GM19043 (cell line): ENCODE data around the gene SALL1.

Experiments
- ATAC-seq: cut with Tn5 transposase; IDR thresholded peaks from one replicate; pipeline ENCODE4 v1.9.1; 2021; ENCODE audit warnings: low read depth; ENCODE audit not compliant: unreplicated experiment

SALL1 gene

GRCh38 chr16:51150888-51151320 lies at the start of gene SALL1:
Gene SALL1, minus strand, starts transcription at chr16:51151270. Its CDS starts 29 bp downstream, at chr16:51151241.
- no peak for ATAC-seq

- no peak for ATAC-seq
Measured at GRCh38 chr16:51200793-51201192, 49.7 kb upstream of the SALL1 start.

DNA sequence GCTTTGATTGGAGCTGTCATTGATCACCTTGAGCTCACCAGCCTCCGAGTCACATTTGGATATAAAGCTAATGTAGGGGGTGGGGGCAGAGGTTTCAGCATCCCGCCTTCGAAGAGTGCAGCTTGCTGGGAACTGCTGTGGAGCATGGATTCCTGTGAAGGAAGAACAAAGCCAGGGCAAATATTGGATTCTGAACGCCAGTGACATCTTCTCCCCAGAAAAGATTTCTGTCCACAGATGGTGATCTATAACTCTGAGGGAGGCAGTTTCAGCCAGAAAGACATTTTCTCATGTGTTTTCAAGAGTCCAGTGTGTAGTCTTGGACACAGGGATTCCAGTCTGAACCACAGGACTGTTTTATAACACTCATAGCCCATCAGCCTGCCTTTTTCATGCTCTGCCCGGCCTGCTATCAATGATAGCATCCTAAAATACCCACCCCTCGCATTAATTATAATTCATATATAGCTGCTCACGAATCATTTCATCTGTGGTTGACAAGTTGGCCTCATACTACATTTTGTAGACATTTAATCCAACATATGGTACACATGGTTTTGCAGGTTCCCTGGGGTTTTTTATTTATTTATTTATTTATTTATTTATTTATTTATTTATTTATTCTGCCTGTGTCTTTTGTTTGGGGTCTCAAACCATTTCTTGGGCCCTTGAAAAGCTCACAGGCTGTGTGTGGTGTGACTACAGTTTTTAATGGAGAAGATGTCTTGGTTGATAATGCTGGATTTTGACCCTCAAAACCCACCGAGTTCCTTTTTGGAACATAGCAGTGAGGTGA lies 47.1 kb upstream of the SALL1 start:
- no peak for ATAC-seq

DNA sequence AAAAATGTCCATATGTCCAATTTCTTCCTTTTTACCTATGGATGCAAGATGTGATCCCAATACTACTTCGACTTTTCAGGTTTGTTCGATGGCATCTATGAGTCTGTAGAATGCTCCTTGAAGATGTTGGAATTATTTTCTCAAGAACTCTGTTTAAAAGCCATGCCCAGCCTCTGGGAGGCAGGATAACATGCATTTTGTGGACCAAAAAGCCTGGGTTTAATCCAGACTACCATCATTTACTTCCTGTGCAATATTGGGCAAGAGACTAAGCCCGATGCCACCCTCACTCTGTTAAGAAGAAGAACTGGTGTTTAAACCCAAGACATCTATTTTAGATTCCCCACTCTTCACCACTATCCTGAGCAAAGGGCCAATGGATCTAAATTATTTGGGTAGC lies 42.8 kb upstream of the SALL1 start:
- ATAC-seq: no peak

GRCh38 chr16:51184702-51185433 lies 33.8 kb upstream of the SALL1 start:
- ATAC-seq: no peak

GRCh38 chr16:51181503-51181811 lies 30.4 kb upstream of the SALL1 start:
- ATAC-seq: no peak

DNA sequence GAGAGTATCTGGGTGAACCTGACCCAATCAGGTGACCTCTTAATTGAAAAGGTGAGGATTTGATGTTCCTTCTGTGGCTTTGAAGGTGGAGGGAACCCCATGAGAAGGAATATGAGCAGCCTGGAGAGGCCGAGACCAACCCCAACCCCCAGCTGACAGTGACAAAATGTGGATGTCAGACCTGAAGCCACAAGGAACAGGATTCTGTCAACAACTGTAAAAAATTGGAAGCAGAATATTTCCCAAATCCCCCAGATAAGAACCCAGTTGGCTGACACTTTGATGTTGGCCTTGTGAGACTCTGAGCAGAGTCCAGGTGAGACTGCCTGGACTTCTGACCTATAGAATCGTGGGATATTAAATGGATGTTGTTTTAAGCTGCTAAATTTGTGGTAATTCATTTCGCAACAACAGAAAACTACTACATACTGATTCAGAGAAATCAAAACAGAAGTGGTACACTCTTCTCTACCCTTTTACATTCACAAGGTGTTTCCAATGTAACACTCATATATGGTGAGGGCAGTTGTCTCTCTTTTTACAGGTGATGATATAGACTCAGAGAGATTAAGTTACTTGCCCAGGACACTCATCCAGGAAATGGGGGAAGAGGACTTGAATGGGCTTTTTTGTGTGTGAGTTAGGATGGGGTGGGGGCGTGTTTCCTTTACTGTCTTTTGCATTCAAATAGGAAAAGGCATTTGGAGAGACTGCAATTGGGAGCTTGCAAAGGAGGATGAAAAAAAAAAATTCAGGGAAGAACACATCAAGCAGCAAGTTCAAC lies 29.8 kb upstream of the SALL1 start:
- no peak for ATAC-seq

- no peak for ATAC-seq
Measured at GRCh38 chr16:51175081-51175480, 24.0 kb upstream of the SALL1 start.

DNA sequence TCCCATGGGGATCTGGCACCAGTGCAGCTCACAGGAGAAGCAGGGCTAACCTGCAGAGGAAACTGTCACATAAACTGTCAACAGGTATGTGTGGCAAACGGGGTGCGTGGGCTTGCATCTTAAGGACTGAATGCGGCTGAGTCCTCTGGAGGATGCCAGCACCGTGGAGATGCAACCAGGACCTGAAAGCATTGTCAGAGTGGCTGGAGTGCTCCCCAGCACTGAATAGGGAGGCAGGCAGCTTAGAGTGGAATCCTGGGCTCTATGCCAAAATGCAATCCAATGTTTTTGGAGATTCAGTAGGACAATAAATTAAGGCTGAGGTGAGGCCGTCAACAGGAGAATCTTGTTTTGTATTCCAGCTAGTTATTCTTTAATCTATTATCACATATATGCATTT lies 21.3 kb upstream of the SALL1 start:
- ATAC-seq: no peak

GRCh38 chr16:51168755-51169154 lies 17.7 kb upstream of the SALL1 start:
- no peak for ATAC-seq

DNA sequence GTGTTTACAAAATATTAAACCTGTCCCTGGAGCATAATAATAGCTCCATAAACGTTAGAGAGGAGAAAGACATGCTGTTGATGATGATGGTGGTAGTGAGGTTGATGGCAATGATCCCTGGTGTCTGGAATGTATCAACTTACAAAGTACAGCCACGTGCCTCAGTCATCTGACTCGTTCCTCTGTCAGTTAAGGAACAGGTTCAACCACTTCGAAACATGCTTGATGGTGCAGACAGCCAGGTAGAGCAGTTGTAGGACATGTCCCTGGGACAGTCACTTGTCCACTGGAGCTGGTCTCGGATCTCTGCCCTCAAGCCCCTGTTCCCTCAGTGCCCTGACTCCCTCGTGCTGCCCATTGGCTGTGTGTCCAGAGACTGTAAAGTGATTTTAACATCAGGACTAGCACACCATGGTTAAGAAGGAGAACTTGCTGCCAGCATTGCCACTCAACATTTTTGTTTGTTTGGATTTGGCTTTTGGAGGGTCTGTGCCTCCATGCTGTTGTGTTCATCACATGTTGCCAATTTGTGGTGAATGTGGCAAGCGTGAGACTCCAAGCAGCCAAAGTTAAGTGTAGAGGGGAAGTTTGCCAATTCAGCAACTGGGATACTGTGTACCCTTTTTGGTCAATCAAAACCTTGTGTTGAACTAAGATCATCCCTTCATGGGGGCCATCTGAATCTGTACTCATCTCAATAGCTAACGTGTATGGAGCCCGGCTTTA lies 16.3 kb upstream of the SALL1 start:
- no peak for ATAC-seq

DNA sequence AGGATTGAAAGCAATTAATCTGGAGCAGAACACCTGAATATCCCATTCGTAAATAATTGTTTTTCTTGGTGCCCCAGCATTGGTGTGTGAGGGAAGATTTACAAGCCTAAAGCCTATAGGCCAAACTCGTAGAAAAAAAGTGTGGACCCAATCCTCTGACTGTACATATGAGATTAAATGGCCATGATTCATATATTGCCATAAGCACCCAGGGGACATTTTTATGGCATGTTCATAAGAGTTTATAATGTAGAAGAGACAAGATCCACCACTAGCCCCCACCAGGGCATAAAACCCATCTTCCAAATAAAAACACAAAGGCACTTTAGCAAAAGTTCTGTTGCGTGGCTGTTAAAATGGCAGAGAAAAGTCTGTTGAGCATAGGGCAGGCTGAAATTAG lies 15.5 kb upstream of the SALL1 start:
- no peak for ATAC-seq

DNA sequence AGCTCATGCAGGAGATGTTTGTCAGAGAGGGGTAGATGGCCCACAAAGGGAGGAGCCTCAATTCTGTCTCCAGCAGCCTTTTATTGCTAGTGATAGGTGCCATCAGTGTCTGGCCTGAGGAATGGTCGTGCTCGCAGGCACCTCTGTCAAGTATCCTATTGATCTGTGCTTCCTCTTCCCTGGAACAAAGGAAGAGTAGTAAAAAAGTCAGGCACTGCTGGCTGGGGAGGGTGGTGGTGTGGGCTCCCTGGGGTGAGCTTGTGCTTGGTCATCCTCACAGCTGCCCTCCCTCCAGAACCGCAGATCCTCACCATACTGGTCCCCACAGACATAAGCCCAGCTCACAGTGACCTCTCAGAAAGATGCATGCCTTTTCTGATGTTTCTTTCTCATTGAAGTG lies 15.0 kb upstream of the SALL1 start:
- ATAC-seq: no peak

DNA sequence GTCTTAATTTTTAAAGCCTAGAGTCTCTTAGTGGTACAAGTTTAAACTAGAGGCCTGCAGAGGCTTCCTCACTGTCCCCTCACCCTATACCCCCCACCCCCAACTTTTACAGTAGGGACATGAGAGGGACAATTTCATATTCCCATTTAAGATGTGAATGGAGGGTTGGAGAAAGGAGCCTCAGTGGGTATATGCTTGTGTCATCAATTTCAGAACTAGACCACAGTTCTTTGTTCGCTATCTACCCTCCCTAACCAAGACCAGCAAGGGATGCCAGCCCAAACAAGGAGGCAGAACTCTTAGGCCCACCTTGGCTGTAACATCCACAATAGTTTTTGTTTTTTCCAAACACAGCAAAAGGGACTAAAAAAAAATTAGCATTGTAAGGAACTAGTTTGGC lies 14.0 kb upstream of the SALL1 start:
- ATAC-seq: no peak

GRCh38 chr16:51164574-51164973 lies 13.5 kb upstream of the SALL1 start:
- ATAC-seq: no peak

DNA sequence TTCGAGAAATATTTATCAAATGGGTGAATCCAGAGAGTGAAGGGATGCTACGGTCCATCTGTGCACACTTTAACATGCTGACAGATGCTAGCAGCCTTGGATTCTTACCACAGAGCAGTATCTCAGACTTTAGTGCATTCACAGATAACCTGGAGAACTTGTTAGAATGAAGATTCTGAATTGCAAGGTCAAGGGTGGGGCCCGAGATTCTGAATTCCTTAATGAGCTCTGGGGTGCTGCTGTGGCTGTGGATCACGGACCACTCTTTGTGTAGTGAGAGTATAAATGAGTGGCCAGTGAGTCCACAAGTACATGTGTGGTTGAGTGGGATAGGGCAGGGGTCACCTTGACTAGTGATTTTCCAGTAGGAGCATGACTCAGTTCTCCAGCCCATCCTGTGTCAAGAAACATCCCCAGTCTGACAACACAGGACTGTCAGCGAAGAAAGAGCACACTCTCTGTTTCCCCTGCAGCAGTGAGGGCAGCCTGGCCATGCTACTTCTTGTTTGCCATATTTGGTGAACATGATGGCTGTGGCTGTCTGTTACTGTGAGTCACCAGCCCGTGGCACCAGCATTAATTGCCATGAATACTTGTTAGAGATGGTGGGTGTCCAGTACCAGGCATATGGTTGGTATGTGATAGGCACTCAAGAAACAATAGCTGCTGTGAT lies 13.0 kb upstream of the SALL1 start:
- ATAC-seq: no peak

- ATAC-seq: no peak
Measured at GRCh38 chr16:51163366-51163765, 12.3 kb upstream of the SALL1 start.

GRCh38 chr16:51161440-51162195 lies 10.5 kb upstream of the SALL1 start:
- ATAC-seq: no peak

DNA sequence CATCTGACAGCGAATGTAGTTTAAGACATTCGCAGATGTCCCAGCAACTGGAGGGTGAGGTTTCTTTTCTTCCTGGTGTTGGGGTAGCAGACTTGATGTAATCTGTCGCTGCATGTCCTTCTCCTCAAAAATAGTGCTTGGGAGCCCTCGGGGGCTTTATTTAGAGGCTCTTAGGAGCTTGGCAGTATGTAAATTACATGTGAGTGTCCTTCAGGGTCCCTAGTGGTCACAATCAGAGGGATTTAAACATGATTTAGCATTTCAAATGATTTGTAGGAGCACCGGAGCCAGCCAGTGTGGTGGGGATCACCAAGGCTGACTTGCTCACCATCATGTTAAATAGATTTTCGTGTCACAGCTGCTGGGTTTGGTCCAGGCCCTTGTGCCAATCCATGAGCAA lies 8.8 kb upstream of the SALL1 start:
- ATAC-seq: no peak

DNA sequence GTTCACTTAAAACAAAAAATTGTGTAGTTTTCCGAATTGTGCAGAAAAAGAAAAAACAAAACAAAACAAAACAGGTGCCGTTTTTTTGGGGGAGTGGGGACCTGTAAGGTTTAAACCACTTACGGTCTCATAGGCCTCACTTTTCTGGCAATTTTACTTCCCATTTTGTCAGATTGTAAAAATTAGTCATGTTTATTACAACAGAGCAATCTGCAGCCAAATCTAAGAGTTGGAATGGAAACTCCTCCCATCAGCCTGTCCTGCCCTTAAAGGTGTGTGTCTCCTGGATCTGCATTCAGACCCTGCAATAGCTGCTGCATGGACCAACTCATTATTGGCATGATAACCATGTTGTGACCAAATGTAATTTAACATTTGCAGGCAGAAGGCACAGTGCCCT lies 8.2 kb upstream of the SALL1 start:
- no peak for ATAC-seq
